PFSK-1 (cell line): Measurements from ENCODE around the gene SYNGR1.

Experiments
- FOXP2 ChIP-seq: optimal IDR thresholded peaks from 2 replicates; pipeline ENCODE3; 2011; ENCODE audit warnings: borderline replicate concordance, control low read depth, inconsistent platforms; ENCODE audit not compliant: insufficient read depth; ENCODE audit errors: extremely low read length, extremely low read depth
- POLR2AphosphoS5 ChIP-seq: IDR thresholded peaks from 2 replicates; pipeline ENCODE4 v1.6.1; 2012; ENCODE audit warnings: low read depth, mild to moderate bottlenecking, control low read depth, low read length, moderate library complexity
- SIN3A ChIP-seq: IDR thresholded peaks from 2 replicates; pipeline ENCODE4 v1.6.1; 2012; ENCODE audit warnings: mild to moderate bottlenecking, low read length, moderate library complexity, borderline replicate concordance; ENCODE audit not compliant: insufficient read depth
- TAF1 ChIP-seq: IDR thresholded peaks from 2 replicates; pipeline ENCODE4 v1.6.1; 2012; ENCODE audit warnings: low read length, control low read depth, borderline replicate concordance; ENCODE audit not compliant: insufficient read depth
- TF ChIP-seq, protein P1 (sequence below), 2 experiments: IDR thresholded peaks; 2 replicates each; pipeline versions ENCODE4 v1.6.1 to v1.8.0; 2011 to 2012; ENCODE audit warnings: low read depth in 2 of 2, low read length in 2 of 2, control low read depth in 1 of 2, inconsistent platforms in 1 of 2, mild to moderate bottlenecking in 1 of 2, moderate library complexity in 1 of 2; ENCODE audit not compliant: insufficient read depth in 1 of 2

Gene SYNGR1

DNA sequence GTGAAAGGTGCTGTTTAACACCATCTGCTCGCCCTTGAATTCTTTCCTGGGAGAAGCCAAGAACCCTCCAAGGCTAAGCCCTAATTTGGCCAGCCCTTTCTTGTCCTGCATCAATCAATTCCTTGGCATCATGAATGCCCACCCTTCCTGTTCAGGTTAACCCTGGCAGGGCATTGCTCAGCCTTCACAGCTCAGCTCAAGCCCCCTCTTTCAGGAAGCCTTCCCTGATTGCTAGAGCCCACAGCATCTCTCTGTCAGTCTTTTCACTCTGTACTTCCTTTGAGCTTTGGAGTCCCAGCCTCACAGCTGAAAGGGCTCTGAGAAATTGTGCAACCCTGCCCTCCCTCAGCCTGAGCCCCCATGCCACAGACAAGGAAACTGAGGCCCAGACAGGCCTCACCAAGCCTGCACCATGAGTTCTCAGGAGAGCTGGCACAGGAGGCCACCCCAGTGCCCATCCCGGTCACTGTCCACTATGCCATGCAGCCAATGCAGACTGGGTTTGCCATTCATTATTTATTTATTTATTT is 47.3 kb upstream of the SYNGR1 start:
- no peak for TF ChIP-seq TAF1
- TF ChIP-seq, protein P1, sequence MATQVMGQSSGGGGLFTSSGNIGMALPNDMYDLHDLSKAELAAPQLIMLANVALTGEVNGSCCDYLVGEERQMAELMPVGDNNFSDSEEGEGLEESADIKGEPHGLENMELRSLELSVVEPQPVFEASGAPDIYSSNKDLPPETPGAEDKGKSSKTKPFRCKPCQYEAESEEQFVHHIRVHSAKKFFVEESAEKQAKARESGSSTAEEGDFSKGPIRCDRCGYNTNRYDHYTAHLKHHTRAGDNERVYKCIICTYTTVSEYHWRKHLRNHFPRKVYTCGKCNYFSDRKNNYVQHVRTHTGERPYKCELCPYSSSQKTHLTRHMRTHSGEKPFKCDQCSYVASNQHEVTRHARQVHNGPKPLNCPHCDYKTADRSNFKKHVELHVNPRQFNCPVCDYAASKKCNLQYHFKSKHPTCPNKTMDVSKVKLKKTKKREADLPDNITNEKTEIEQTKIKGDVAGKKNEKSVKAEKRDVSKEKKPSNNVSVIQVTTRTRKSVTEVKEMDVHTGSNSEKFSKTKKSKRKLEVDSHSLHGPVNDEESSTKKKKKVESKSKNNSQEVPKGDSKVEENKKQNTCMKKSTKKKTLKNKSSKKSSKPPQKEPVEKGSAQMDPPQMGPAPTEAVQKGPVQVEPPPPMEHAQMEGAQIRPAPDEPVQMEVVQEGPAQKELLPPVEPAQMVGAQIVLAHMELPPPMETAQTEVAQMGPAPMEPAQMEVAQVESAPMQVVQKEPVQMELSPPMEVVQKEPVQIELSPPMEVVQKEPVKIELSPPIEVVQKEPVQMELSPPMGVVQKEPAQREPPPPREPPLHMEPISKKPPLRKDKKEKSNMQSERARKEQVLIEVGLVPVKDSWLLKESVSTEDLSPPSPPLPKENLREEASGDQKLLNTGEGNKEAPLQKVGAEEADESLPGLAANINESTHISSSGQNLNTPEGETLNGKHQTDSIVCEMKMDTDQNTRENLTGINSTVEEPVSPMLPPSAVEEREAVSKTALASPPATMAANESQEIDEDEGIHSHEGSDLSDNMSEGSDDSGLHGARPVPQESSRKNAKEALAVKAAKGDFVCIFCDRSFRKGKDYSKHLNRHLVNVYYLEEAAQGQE (IDR thresholded peaks at IDR 0.05; ENCODE audit: insufficient read depth in 1 of 2, low read depth in 2 of 2, low read length in 2 of 2) = no peak
- no peak for TF ChIP-seq POLR2AphosphoS5
- no peak for TF ChIP-seq SIN3A
- TF ChIP-seq FOXP2 = no peak

DNA sequence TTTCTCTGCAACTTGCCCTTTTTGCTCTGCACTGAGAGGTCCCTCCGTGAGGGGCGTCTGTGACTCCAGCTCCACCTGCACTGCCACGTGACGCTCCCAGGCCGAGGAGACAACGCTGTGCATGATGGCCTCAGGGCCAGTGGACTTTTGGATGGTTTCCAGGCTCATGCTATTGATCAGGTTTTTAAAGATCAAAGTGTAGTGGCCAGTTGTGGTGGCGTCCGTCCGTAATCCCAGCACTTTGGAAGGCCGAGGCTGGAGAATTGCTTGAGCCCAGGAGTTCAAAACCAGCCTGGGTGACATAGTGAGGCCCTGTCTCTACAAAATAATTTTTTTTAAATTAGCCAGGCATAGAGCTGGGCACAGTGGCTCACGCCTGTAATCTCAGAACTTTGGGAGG is 46.4 kb upstream of the SYNGR1 start:
- TF ChIP-seq FOXP2 = no peak
- no peak for TF ChIP-seq SIN3A
- no peak for TF ChIP-seq POLR2AphosphoS5
- TF ChIP-seq, protein P1 (IDR thresholded peaks at IDR 0.05; ENCODE audit: insufficient read depth in 1 of 2, low read depth in 2 of 2, low read length in 2 of 2) = no peak
- TF ChIP-seq TAF1 = no peak

DNA sequence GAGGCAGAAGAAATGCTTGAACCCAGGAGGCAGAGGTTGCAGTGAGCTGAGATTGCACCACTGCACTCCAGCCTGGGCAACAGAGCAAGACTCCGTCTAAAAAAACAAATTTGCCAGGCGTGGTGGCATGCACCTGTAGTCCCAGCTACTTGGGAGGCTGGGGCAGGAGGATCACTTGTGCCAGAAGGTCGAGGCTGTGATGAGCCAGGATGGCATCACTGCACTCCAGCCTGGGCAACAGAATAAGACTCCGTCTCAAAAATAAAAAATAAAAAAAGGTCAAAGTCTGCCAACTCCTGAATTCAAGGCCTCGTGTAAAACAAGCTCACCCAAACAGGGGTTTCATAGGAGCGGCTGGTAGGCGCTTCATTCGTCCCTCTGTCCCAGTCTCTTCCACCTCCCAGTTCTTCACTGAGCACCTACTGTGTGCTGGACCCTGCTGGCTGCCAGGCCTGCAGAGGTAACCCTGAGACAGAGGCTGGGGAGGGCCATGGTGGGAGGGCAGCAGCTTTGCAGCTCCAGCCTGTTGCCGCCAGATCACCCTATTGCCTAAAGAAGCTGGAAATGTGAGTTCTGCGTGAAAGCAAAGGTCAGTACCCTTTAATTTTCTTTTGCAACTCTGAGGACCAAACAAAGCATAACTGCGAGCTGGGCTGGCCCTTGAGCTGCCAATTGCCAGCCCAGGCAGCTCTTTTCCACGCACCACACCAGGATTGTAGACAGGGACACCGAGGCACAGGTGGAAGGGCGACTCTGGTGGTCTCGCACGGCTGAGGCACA is 45.7 kb upstream of the SYNGR1 start:
- TF ChIP-seq, protein P1 (IDR thresholded peaks at IDR 0.05; ENCODE audit: insufficient read depth in 1 of 2, low read depth in 2 of 2, low read length in 2 of 2) = no peak
- no peak for TF ChIP-seq TAF1
- no peak for TF ChIP-seq FOXP2

DNA sequence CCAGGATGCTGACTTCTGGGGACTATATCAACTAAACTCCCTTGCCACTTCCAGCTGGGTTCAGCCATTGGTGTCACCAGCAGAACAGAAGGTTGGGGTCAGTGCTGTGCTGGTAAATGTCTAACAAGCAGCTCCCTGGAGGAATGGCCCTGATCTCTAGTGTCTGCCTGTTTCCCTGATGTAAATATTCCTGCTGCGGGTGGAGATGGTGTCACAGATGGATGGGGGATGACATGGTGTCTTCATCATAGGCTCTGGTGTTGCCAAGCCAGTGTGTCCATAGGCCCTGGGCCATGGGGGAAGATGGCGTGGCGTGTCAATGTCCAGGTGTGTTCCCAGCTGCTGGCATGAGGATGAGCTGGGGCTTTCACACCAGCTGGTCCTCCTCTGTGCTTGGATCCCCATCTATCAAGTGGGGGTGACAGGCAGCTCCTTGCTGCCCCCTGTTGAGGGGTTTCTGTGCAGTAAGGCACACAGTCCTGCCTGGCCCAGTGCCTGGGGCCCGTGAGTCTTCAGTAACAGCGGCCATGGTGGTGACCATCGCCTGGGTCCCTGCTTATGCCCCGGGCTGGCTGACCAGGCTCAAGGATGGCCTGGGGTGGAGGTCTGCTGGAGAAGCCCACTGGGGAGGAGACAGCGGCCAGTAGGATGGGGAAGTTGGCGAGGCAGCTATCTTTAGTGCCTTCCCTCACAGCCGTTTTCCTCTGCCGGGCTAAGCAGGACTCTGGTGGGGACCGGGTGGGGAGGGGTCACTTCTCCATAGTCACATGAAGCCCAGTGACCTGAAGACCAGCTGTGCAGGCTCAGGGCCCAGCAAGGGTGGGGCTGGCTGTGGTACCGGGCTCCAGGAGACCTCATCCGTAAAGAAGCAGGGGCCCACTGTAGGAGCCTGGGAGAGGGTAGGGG is 43.1 kb upstream of the SYNGR1 start:
- TF ChIP-seq SIN3A = no peak
- TF ChIP-seq FOXP2 = no peak
- TF ChIP-seq, protein P1 (IDR thresholded peaks at IDR 0.05; ENCODE audit: insufficient read depth in 1 of 2, low read depth in 2 of 2, low read length in 2 of 2) = no peak
- TF ChIP-seq POLR2AphosphoS5 = no peak
- no peak for TF ChIP-seq TAF1
